Colonic mucosa (tissue), 4 donors: ENCODE data around the gene CYP2U1. TPM values are rescaled to one million over a fixed set of nuclear protein-coding genes. Genes with fewer than 3 reads are reported as not detected.
A peak's percentile ranks its signal among the peaks of the same experiment; 100 is the strongest.

ENCODE experiments used
- DNase-seq: peaks from one replicate; pipeline ENCODE4 v3.0.0-alpha.2; 2020
- H3K27ac ChIP-seq: fragments of 200-600 bp; one replicate; pipeline ENCODE4 v1.8.0; 2021
- H3K27me3 ChIP-seq: fragments of 200-600 bp; one replicate; pipeline ENCODE4 v1.8.0; 2021
- H3K36me3 ChIP-seq: fragments of 200-600 bp; one replicate; pipeline ENCODE4 v1.8.0; 2021
- H3K4me1 ChIP-seq: fragments of 200-600 bp; one replicate; pipeline ENCODE4 v1.8.0; 2021; ENCODE audit warnings: mild to moderate bottlenecking
- H3K4me3 ChIP-seq: fragments of 200-600 bp; one replicate; pipeline ENCODE4 v1.8.0; 2021
- H3K9ac ChIP-seq, 2 donors: one replicate each; pipeline ENCODE4 v1.7.0; 2013; ENCODE audit warnings: control low read depth in 2 of 2, low read depth in 2 of 2, low read length in 2 of 2
- H3K9me3 ChIP-seq: fragments of 200-600 bp; one replicate; pipeline ENCODE4 v1.8.0; 2021
- intact Hi-C: fragments of 100-400 bp; cut with DNase I; formaldehyde crosslinking; loops from one replicate; pipeline ENCODE4 v1.14.1; 2022
- total RNA-seq, 2 donors: library from RNA; stranded (reverse); fragmentation: NEBNext Ultra II Directional in 1 of 2; extraction: Animal tissue kit (Norgen Biotek cat#: 25700) in 1 of 2; gene quantifications; one replicate each; pipeline ENCODE4 v1.2.1, GENCODE V29; 2021
- TF ChIP-seq, protein P1 (sequence below): fragments of 200-600 bp; IDR thresholded peaks from one replicate; pipeline ENCODE4 v1.8.0; 2022; ENCODE audit warnings: antibody characterized with exemption, mild to moderate bottlenecking
- donor health status: healthy.
- donor health status: DM: no; HTN: no; CAD: no.
- donor health status: DM: no; HTN: no; CAD: no.

Gene CYP2U1
- total RNA-seq, 2 donors from 2014 or later, result 2.4 to 4.2 TPM

DNA sequence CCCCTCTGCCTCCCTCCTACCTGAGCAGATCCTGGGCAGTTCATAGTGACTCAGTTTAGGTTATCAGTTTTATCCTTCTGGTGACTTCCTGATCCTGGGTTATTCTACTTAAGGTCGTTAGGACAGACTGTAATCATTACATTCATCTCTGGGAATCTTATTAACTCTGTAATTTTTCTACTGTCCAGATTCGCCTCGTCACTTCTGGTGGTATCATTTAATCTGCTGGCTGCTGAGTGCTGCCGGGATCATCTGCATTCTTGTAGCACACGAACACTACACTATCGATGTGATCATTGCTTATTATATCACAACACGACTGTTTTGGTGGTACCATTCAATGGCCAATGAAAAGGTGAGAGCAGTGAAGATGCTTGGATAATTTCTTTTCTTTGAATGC, 23.0 kb upstream of the CYP2U1 start:
- no peak overlapping the region for H3K27ac ChIP-seq
- intact Hi-C loops, result no loop called here

DNA sequence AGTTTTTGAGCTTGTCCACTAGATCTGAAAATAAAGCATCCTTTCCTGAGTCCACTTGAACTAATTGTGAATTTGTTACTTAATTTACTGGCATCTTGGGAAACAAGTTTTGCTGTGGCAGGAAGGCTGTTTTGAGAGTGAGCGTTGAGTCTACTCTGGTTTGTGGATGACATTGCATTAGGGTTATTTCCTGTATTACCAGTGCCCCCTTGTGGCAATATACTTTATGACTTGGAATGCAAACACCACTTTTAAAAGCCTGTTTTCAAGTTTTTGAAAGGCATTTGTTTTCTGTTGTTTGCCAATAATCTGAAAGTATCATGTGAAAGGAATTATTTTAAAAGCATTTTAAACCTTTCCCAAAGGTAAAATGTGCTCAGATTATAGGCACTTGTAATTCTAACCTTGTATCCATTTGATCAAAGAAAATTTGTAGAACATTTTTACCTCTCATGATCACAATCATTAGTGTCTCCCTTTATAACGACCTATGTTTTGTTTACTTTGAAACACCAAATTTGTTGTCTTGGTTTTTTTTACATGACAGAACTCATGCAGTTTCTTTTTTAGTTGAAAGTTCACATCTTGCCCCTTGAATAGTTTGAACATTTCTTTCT, 18.0 kb upstream of the CYP2U1 start:
- Histone ChIP-seq H3K4me3 (no peak overlapping the region), H3K9me3 (no peaks in the 10 kb centered on the region), H3K9ac (no peak overlapping the region), H3K27ac (no peak overlapping the region), H3K27me3 (no peaks in the 10 kb centered on the region), H3K36me3 (no peaks in the 10 kb centered on the region), H3K4me1 (no peaks in the 10 kb centered on the region)
- TF ChIP-seq, protein P1, sequence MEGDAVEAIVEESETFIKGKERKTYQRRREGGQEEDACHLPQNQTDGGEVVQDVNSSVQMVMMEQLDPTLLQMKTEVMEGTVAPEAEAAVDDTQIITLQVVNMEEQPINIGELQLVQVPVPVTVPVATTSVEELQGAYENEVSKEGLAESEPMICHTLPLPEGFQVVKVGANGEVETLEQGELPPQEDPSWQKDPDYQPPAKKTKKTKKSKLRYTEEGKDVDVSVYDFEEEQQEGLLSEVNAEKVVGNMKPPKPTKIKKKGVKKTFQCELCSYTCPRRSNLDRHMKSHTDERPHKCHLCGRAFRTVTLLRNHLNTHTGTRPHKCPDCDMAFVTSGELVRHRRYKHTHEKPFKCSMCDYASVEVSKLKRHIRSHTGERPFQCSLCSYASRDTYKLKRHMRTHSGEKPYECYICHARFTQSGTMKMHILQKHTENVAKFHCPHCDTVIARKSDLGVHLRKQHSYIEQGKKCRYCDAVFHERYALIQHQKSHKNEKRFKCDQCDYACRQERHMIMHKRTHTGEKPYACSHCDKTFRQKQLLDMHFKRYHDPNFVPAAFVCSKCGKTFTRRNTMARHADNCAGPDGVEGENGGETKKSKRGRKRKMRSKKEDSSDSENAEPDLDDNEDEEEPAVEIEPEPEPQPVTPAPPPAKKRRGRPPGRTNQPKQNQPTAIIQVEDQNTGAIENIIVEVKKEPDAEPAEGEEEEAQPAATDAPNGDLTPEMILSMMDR, result peak; percentile 80
- intact Hi-C loops, result loop anchor here (2.0 to 10.0 kb wide), 3 partner anchors 89 to 359 kb away; partner anchors contain the start of gene SGMS2
- DNase-seq, result peak; percentile 58

More for the DNA sequence above, 23.0 kb upstream of the CYP2U1 start:
- Histone ChIP-seq H3K27me3 (no peaks in the 10 kb centered on the region), H3K36me3 (no peaks in the 10 kb centered on the region), H3K4me3 (no peak overlapping the region), H3K9me3 (no peaks in the 10 kb centered on the region), H3K9ac (no peak overlapping the region), H3K4me1 (no peaks in the 10 kb centered on the region)
- DNase-seq, result no peak
- TF ChIP-seq, protein P1, result no peak

DNA sequence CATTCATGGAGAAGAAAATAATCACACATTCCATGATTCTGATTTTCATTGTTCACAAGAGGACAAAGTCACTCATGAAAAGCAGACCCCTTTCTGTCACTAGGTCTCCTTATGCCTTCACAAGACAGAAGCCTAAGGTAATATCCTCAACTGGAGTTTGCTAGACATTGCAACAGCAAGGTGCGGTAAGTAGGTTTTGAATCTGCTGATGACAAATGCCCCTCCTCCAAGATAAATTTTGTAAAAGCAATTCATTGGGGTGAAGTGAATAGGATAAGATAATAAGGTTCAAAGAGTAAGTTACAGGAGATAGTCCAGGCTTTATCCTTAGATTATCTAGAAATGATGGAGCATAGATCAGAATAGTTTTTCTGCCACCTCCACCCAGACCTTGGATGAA, 16.1 kb upstream of the CYP2U1 start:
- TF ChIP-seq, protein P1, result no peak
- Histone ChIP-seq H3K27ac (no peak overlapping the region), H3K9me3 (peaks cover 7% of the 10 kb centered on the region), H3K36me3 (no peaks in the 10 kb centered on the region), H3K4me1 (no peaks in the 10 kb centered on the region), H3K9ac (no peak overlapping the region), H3K4me3 (no peak overlapping the region), H3K27me3 (no peaks in the 10 kb centered on the region)
- no peak for DNase-seq
- intact Hi-C loops, result loop anchor here (10.0 kb wide), 2 partner anchors 90 to 360 kb away; partner anchors contain the start of gene SGMS2

DNA sequence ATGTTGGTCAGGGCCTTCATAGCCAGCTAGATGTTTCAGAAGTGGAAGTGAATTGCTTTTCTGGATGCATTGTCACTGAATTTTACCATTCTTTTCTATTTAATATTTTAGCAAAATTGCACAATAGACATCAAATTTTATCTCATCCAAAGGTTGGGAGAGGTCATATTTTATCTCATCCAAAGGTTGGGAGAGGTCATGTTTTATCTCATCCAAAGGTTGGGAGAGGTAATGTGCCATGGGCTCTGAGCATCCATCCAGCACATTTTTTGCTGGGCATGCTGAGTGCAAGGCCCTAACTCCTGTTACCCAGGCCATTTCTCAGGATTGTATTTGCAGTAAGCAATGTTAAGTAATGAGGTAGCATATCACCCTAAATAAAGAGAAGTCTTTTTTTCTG, 14.7 kb upstream of the CYP2U1 start:
- Histone ChIP-seq H3K36me3 (no peaks in the 10 kb centered on the region), H3K9ac (no peak overlapping the region), H3K9me3 (peaks cover 7% of the 10 kb centered on the region), H3K4me3 (no peak overlapping the region), H3K27ac (no peak overlapping the region), H3K27me3 (no peaks in the 10 kb centered on the region), H3K4me1 (no peaks in the 10 kb centered on the region)
- TF ChIP-seq, protein P1, result no peak
- no peak for DNase-seq
- intact Hi-C loops, result loop anchor here (10.0 kb wide), 2 partner anchors 92 to 362 kb away; partner anchors contain the start of gene SGMS2

DNA sequence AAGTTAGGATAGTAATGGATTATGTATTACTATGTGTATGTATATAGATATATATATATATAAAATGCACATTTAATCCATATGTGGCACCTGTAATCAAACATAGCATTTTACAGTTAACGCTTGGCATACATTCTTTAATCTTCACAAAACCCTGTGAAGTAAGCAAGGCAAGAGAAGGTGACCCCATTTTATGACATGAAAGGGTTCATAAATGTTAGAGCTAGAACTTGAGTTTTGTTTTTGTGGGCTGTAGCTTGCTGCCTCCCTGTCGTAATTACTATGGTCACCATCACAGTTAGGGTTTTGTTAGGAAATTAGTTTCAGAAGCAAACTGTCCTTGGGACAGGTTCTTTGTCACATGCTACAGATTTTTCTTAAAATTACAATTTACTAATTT, 13.8 kb upstream of the CYP2U1 start:
- peaks cover 7% of the 10 kb centered on the region for H3K9me3 ChIP-seq
- H3K27ac ChIP-seq, result no peak overlapping the region
- no peaks in the 10 kb centered on the region for H3K4me1 ChIP-seq
- DNase-seq, result no peak
- H3K27me3 ChIP-seq, result no peaks in the 10 kb centered on the region
- intact Hi-C loops, result loop anchor here (10.0 kb wide), 2 partner anchors 93 to 363 kb away; partner anchors contain the start of gene SGMS2
- H3K9ac ChIP-seq, result no peak overlapping the region
- H3K4me3 ChIP-seq, result no peak overlapping the region
- TF ChIP-seq, protein P1, result no peak
- H3K36me3 ChIP-seq, result no peaks in the 10 kb centered on the region
